GM18499 (cell line): ENCODE measurements around the gene TAF3.

Experiments
- ATAC-seq: cut with Tn5 transposase; IDR thresholded peaks from one replicate; pipeline ENCODE4 v1.9.1; 2021; ENCODE audit warnings: moderate number of reproducible peaks; ENCODE audit not compliant: insufficient read depth, unreplicated experiment

Gene TAF3

GRCh38 chr10:7874864-7875263, 56.6 kb downstream of the TAF3 start:
- no peak for ATAC-seq

- ATAC-seq: no peak
These were observed 58.3 kb downstream of the TAF3 start for GRCh38 chr10:7876541-7877127.

- no peak for ATAC-seq
These were observed 62.8 kb downstream of the TAF3 start for GRCh38 chr10:7881119-7881518.

GRCh38 chr10:7886056-7886455, 67.8 kb downstream of the TAF3 start:
- ATAC-seq: no peak

DNA sequence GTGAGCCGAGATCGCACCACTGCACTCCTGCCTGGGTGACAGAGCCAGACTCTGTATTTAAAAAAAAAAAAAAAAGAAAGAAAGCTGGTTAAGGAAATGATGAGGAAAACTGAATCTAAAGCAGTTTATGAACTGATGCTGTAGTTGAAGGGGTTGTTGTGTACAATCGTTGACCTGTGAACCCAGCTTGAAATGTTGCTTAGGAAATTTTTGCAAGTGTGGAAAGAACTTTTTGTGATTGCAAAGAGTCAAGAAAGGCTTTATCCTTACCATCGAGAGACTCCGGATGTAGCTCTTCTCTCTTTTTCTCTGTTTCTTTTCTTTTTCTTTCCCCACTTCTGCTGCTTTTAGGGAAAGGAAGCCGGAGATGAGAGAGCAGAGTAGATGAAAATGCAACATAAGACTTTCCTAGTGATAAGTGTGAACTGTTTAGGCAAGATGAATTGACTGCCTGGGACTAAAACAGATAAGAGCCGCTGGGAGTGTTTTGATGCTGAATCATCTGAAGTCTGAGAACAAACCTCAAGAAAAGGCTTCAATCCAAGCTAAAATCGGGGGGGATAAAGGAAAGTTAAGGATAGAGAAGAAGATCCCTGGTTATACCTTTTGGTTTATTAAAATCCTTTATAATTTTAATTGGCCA, 69.0 kb downstream of the TAF3 start:
- no peak for ATAC-seq

DNA sequence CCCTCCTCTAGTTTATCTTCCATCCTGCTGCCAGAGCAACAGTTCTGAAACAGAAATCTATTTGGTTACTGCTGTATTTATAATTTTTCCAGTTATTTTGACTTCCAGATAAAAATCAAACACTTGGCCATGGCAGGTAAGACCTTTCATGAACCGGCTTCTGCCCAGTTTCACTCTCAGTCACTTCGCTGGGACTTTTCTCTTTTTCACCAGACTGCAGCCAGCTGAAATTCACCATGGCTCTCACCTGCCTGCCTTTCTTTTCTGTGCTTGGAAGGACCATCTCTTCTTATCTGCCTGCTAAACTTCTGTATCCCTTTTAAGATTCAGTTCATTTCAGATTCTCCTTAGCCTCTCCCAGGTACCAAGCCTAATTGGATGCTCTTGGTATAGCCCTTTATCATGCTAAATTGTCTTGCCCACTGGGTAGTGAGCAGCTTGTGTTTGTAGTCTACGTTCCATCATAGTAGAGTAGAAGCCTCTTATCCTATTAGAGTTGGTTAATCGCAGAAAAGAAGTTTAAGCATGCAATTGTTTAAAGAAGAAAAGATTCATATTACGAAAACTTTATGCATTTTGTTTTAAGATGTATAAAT, 71.7 kb downstream of the TAF3 start:
- ATAC-seq: no peak

DNA sequence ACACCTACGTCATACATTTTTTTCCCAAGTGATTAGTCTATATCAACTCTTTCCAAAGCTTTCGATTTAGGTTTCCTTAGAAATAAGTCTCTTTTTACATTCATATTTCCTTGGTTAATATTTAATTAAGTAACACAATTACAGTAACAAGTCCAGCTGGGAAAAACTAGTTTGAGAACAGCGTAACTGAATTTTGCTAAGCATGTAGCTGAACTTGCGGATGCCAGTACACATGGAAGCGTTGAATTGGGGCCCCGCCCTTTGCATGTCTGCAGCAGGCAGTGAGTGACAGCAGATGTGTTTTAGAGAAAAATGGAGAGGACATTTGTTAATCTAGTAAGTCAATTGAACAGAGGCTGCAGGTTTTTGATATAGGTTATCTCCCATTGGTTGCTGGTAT, 72.5 kb downstream of the TAF3 start:
- no peak for ATAC-seq

- ATAC-seq: no peak
These were observed 73.3 kb downstream of the TAF3 start for GRCh38 chr10:7891634-7892033.

GRCh38 chr10:7892146-7892545, 73.8 kb downstream of the TAF3 start:
- no peak for ATAC-seq

DNA sequence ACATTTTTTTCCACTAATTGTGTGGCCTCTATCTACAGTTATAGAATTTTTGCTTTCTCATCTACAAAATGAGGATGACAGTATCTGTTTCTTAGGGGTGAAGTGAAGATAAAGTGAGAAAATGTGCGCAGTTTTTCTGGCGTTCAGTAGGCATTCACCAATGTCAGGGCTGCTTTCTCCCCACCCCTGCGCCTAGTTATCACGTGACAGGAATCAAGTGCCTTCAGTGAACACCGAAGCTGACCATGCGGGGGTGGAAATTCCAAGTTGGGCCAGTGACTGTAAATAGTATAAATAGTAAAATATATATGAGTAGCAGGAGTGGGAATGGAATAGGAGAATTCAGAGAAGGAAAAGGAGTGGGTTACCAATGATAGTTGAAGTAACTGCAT, 77.4 kb downstream of the TAF3 start:
- ATAC-seq: no peak

- ATAC-seq: no peak
These were observed 78.0 kb downstream of the TAF3 start for GRCh38 chr10:7896297-7896696.

GRCh38 chr10:7901256-7901655, 83.0 kb downstream of the TAF3 start:
- no peak for ATAC-seq

DNA sequence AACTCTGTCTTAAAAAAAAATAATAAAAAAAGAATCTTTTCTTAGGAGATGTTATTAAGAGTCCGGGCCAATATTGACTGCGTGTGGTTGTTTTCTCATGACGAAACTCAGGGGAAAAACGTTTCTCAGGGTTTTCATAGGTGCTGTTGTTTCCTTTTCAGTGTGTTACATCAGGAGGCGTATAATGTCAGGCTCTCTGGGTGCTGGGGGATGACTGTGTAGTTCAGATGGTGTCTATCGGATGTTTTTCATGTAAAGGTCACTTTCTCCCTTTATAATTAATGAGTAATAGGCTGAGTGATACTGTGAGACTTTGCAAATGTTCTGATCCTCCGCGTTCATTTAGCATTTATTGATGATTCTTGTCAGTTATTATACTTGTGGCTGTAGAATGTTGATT, 84.1 kb downstream of the TAF3 start:
- no peak for ATAC-seq

GRCh38 chr10:7903851-7904250, 85.5 kb downstream of the TAF3 start:
- ATAC-seq: no peak

DNA sequence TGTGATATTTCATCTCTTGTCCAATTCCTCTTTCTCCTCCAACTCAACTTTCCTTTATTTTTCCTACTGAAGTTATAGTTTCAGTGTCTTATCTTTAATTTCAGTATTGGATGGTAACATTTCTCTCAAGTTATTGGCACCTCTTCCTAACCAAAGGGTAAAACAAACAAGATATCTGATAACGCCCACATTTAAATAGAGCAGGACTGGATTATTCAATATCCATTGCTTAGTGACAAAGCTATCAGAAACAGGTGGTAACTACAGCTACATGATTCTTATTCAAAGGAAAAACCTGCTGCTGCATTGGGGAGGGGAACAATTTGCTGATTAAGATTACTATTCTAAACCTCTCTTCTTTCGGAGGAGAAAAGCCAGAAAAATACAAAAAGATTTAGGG, 87.8 kb downstream of the TAF3 start:
- no peak for ATAC-seq

GRCh38 chr10:7908541-7909210, 90.4 kb downstream of the TAF3 start:
- no peak for ATAC-seq

DNA sequence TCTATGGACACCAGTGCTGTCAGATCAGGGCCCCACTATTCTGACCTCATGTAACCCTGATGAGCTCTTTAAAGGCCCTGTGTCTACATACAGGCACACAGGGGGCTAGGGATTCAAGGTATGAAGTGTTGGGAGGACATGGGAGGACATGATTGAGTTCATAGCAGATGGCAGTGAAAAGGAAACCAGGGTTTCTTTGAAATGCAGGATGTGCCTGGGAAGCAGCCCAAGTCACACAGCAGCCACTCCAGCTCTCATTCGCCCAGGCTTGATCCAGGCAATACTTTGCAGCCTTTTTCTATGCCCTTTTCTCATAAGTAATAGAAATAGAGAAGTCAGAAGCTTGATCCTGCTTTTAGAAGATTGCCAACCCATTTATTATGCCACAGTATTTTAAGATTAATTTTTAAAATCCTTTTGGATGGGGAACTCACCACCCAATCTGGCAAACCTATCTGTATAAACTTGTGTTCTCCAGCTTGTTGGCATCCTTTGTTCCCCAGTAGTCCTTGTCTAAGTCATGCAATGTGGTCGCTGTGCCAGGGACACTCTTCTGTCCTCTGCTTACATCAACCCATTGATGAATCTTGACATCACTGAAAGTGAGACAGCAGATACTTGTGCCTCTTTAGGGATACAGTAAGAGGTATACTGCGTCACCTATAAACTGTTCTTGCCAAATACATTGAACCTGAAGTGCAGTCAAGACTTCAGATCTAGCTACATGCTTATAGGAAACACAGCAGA, 95.0 kb downstream of the TAF3 start:
- ATAC-seq: no peak

DNA sequence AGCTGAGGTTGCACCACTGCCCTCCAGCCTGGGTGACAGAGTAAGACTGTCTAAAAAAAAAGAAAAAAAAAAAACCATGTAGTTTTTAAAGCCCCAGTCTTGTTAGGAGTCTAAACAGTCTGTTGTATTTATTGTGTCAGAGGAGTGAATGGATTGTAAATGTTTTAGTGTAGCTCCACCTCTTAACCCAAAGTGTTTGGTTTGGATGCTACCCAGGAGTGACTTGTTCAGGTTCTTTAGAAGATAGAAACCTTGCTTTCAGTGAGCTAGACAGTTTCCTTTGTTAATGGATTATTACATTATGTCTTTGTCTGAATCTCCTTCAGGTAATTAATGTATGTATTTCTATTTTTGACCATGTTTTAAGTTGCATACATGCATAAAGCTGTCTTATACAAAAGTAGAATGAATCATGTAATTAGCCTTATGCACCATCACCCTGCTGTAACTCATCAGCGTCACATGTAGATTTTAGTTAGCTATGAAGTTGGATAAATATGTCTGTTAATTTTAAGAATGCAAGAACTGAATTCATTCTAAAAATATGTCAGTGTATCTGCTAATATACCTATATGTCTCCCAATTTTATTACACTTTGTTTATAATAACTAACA, 97.7 kb downstream of the TAF3 start:
- ATAC-seq: no peak

DNA sequence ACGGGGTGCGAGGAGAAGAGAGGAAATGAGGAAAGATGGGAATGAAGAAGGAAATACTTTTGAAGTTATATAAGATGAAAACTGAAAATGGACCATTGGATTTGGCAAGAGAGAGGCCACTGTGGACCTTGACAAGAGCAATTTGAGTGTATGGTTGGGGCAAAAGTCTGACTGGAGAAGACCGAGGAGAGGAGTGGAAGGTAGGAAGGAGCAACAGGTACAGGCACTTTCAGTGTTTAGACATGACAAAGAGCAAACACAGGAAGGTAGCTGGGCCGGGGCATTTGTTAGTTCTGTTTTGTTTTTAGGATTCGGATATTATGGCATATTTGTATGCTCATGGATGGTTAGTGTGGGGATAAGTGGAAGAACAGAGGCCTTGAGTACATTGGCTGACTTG, 99.4 kb downstream of the TAF3 start:
- no peak for ATAC-seq

GRCh38 chr10:7922707-7923106, 104.4 kb downstream of the TAF3 start:
- ATAC-seq: no peak
